NCI-H1092 treated with DMSO at 0.1 percent for 48 hours (cell line): ENCODE measurements around the gene HIF1A.
A peak's percentile ranks its signal among the peaks of the same experiment; 100 is the strongest.
"Not testable (repeated sequence)": the region's sequence is repeated elsewhere in the genome, so short reads cannot be mapped to it uniquely, and the experiment has no call there.

Source experiments
- DNase-seq: peaks from one replicate; lab custom pipeline; 2025; lab: John Stamatoyannopoulos, UW

Gene HIF1A

GRCh38 chr14:61708693-61709092 is 13.4 kb downstream of the HIF1A start:
- not testable (repeated sequence) for DNase-seq

GRCh38 chr14:61710853-61711817 is 15.8 kb downstream of the HIF1A start:
- peak; percentile 68 for DNase-seq

- no peak for DNase-seq
These were observed 16.8 kb downstream of the HIF1A start for GRCh38 chr14:61712137-61712536.

GRCh38 chr14:61713724-61714437 is 18.6 kb downstream of the HIF1A start:
- no peak for DNase-seq

- no peak for DNase-seq
These were observed 21.6 kb downstream of the HIF1A start for GRCh38 chr14:61716956-61717355.

- DNase-seq = no peak
These were observed 22.7 kb downstream of the HIF1A start for GRCh38 chr14:61718039-61718438.

GRCh38 chr14:61719344-61720293 is 24.3 kb downstream of the HIF1A start:
- DNase-seq = no peak

- DNase-seq = no peak
These were observed 25.0 kb downstream of the HIF1A start for GRCh38 chr14:61720294-61720661.

- DNase-seq = no peak
These were observed 25.4 kb downstream of the HIF1A start for GRCh38 chr14:61720741-61721140.

- DNase-seq = no peak
These were observed 28.8 kb downstream of the HIF1A start for GRCh38 chr14:61724133-61724532.

- no peak for DNase-seq
These were observed 31.7 kb downstream of the HIF1A start for GRCh38 chr14:61726778-61727658.

- peak; percentile 20 for DNase-seq
These were observed 35.6 kb downstream of the HIF1A start for GRCh38 chr14:61730756-61731373.

GRCh38 chr14:61733972-61734371 is 38.7 kb downstream of the HIF1A start:
- DNase-seq = no peak

GRCh38 chr14:61736751-61737150 is 41.4 kb downstream of the HIF1A start:
- no peak for DNase-seq

GRCh38 chr14:61737915-61738314 is 42.6 kb downstream of the HIF1A start:
- no peak for DNase-seq

GRCh38 chr14:61739133-61739532 is 43.8 kb downstream of the HIF1A start:
- no peak for DNase-seq

- DNase-seq = no peak
These were observed 47.1 kb downstream of the HIF1A start for GRCh38 chr14:61742371-61742770.

- DNase-seq = no peak
These were observed 48.9 kb downstream of the HIF1A start for GRCh38 chr14:61744238-61744637.

GRCh38 chr14:61746346-61746745 is 51.0 kb downstream of the HIF1A start:
- DNase-seq = not testable (repeated sequence)

GRCh38 chr14:61746881-61747280 is 51.6 kb downstream of the HIF1A start:
- DNase-seq = no peak

- DNase-seq = no peak
These were observed 52.0 kb downstream of the HIF1A start for GRCh38 chr14:61747342-61747741.
